IPS-20b (cell line): ENCODE measurements around the gene DDX10.

ENCODE experiments used
- H3K27ac ChIP-seq: one replicate; pipeline ENCODE4 v1.5.1; 2013; ENCODE audit warnings: low read length
- H3K27me3 ChIP-seq: 2 replicates; pipeline ENCODE4 v1.6.1; 2013; ENCODE audit warnings: mild to moderate bottlenecking, low read length, inconsistent platforms; ENCODE audit not compliant: insufficient read depth
- H3K36me3 ChIP-seq: 2 replicates; pipeline ENCODE4 v1.6.1; 2013; ENCODE audit warnings: low read depth, mild to moderate bottlenecking, inconsistent platforms, low read length, moderate library complexity; ENCODE audit not compliant: insufficient read depth
- H3K4me1 ChIP-seq: 2 replicates; pipeline ENCODE4 v1.6.1; 2013; ENCODE audit warnings: mild to moderate bottlenecking, control low read depth, inconsistent platforms, low read length, moderate library complexity; ENCODE audit not compliant: insufficient read depth
- H3K4me3 ChIP-seq: 2 replicates; pipeline ENCODE4 v1.5.1; 2013; ENCODE audit warnings: mild to moderate bottlenecking, low read length, inconsistent platforms
- H3K9ac ChIP-seq: 2 replicates; pipeline ENCODE4 v1.6.1; 2013; ENCODE audit warnings: low read depth, mild to moderate bottlenecking, inconsistent platforms, low read length, moderate library complexity
- H3K9me3 ChIP-seq: 2 replicates; pipeline ENCODE4 v1.6.1; 2013; ENCODE audit warnings: mild to moderate bottlenecking, low read depth, low read length, inconsistent platforms; ENCODE audit not compliant: insufficient read depth

Gene DDX10

DNA sequence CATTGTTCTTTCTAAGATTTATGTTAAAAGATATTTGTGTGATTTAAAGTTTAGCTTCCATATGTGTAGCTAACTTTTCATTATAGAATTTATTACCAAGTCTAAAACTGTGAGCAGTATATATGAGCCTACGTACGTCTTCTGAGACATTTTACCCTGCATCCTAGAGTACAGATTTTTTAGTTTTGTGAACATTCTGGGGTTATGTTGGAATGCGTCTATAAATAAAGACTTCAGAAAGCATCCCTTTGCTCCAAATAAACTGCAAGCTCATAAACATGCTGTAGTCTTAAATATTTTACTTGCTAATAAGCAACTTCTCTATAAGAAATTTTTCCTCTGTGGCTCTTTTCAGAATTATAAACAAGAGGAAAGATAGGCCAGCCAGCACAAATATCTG, 236.5 kb downstream of the DDX10 start:
- Histone ChIP-seq H3K4me3 (no peak overlapping the region), H3K36me3 (no peaks in the 10 kb centered on the region), H3K9me3 (no peaks in the 10 kb centered on the region), H3K9ac (no peak overlapping the region), H3K4me1 (peaks cover 5% of the 10 kb centered on the region; the same call in 1 of the 2 replicates), H3K27me3 (no peaks in the 10 kb centered on the region), H3K27ac (no peak overlapping the region)

GRCh38 chr11:108902027-108902469, 237.2 kb downstream of the DDX10 start:
- Histone ChIP-seq H3K27ac (no peak overlapping the region), H3K9ac (no peak overlapping the region), H3K36me3 (no peaks in the 10 kb centered on the region), H3K27me3 (no peaks in the 10 kb centered on the region), H3K9me3 (no peaks in the 10 kb centered on the region), H3K4me3 (no peak overlapping the region), H3K4me1 (peaks cover 8% of the 10 kb centered on the region; the same call in 1 of the 2 replicates)

DNA sequence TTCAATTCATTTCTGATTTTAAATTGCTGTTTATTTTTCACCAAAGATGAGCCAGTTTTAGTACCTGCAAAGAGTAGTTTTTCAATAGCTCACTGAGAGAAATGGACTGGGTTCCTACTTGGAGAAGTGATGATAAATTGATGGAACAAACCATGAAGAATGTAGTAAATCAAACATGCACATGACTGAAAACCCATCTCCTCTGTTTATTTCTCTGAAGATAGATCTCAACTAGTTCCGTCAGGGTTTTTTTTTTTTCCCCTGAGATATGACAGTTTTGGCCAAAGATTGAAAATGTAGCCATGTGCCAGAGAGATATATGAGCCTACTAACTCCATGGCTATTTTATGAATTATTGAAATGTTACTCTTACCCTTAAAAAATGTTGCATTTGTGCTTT, 239.6 kb downstream of the DDX10 start:
- Histone ChIP-seq H3K4me1 (peaks cover 6% of the 10 kb centered on the region; the same call in 1 of the 2 replicates), H3K27me3 (no peaks in the 10 kb centered on the region), H3K9me3 (no peaks in the 10 kb centered on the region), H3K4me3 (no peak overlapping the region), H3K36me3 (no peaks in the 10 kb centered on the region), H3K27ac (no peak overlapping the region), H3K9ac (no peak overlapping the region)

GRCh38 chr11:108906329-108906728, 241.5 kb downstream of the DDX10 start:
- Histone ChIP-seq H3K36me3 (no peaks in the 10 kb centered on the region), H3K4me3 (no peak overlapping the region), H3K27ac (no peak overlapping the region), H3K9ac (no peak overlapping the region), H3K9me3 (no peaks in the 10 kb centered on the region), H3K4me1 (peaks cover 6% of the 10 kb centered on the region; the same call in 1 of the 2 replicates), H3K27me3 (no peaks in the 10 kb centered on the region)

DNA sequence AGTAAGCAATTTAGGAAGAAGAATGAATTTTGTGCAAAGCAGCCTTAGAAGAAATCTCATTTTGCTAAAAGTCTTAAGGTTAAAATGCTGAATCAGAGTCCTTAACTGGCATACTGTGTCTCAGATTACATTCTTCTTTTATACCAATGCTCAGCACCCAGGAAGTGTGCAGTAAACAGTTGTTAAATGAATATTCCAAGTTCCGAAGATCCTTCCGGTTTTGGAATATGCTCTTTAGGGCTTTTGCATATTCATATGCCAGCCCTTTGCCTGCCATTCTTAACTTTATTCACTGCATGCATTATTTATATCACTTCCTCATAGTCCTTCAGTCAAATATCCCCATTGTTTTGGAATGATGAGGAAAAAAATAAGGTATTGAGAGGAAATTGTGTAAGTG, 242.0 kb downstream of the DDX10 start:
- H3K9ac ChIP-seq = no peak overlapping the region
- H3K27me3 ChIP-seq = no peaks in the 10 kb centered on the region
- H3K4me3 ChIP-seq = no peak overlapping the region
- no peaks in the 10 kb centered on the region for H3K36me3 ChIP-seq
- no peaks in the 10 kb centered on the region for H3K9me3 ChIP-seq
- no peak overlapping the region for H3K27ac ChIP-seq
- H3K4me1 ChIP-seq = peaks cover 6% of the 10 kb centered on the region; the same call in 1 of the 2 replicates

DNA sequence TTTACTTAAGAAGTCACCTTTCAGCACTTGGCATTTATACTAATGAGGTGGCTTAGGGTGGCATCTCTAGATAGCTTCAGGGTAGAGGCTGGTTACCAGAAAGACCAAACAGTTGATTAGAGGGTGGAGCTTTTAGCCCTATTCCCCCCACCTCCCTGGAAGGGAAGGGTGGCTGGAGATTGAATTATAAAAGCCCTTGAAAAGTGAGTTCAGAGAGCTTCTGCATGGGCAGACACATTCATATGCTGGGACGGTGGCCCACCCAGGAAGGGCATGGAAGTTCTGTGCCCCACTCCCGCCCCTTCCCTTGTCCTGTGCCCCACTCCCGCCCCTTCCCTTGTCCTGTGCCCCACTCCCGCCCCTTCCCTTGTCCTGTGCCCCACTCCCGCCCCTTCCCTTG, 244.2 kb downstream of the DDX10 start:
- no peak overlapping the region for H3K27ac ChIP-seq
- H3K27me3 ChIP-seq = no peaks in the 10 kb centered on the region
- H3K9me3 ChIP-seq = no peaks in the 10 kb centered on the region
- H3K4me1 ChIP-seq = peaks cover 6% of the 10 kb centered on the region
- no peaks in the 10 kb centered on the region for H3K36me3 ChIP-seq
- H3K9ac ChIP-seq = no peak overlapping the region
- H3K4me3 ChIP-seq = no peak overlapping the region

DNA sequence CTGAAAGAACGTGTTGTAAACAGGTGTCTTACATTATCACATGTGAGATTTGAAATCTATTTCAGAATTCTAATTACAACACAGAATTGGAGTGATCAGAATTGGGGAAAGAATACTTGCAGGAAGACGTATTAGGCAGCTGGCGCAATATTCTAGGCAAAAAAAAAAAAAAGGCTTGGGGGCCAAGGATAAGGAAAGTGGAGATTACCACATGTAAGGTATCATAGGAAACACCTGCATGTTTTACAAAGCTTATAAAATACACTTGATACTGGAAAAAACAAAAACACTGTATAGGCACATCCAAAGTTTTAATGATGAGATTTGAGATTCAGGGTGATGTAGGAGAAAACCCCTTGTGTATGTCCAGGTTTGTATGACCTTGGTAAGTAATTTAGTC, 245.1 kb downstream of the DDX10 start:
- Histone ChIP-seq H3K27ac (no peak overlapping the region), H3K9me3 (no peaks in the 10 kb centered on the region), H3K4me3 (no peak overlapping the region), H3K9ac (no peak overlapping the region), H3K4me1 (peaks cover 6% of the 10 kb centered on the region), H3K27me3 (no peaks in the 10 kb centered on the region), H3K36me3 (no peaks in the 10 kb centered on the region)

GRCh38 chr11:108912581-108912980, 247.7 kb downstream of the DDX10 start:
- no peak overlapping the region for H3K27ac ChIP-seq
- no peaks in the 10 kb centered on the region; the same call in 1 of the 2 replicates for H3K4me1 ChIP-seq
- H3K9ac ChIP-seq = no peak overlapping the region
- H3K9me3 ChIP-seq = no peaks in the 10 kb centered on the region
- no peaks in the 10 kb centered on the region for H3K27me3 ChIP-seq
- H3K4me3 ChIP-seq = no peak overlapping the region
- H3K36me3 ChIP-seq = no peaks in the 10 kb centered on the region

DNA sequence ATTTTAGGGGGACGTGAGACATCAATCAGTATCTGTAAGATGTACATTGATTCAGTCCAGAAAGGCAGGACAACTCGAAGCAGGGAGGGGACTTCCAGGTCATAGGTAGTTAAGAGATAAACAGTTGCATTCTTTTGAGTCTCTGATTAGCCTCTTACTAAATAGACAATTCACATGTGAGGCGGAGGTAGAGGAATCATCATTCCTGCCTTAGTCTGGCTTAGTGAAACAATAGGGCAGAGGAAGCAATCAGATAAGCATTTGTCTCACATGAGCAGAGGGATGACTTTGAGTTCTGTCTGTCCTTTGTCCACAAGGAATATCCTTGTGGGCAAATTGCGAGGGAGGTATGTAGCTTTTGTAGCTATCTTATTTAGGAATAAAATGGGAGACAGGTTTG, 248.3 kb downstream of the DDX10 start:
- Histone ChIP-seq H3K27me3 (no peaks in the 10 kb centered on the region), H3K9ac (no peak overlapping the region), H3K4me1 (no peaks in the 10 kb centered on the region; the same call in 1 of the 2 replicates), H3K4me3 (no peak overlapping the region), H3K27ac (no peak overlapping the region), H3K9me3 (no peaks in the 10 kb centered on the region), H3K36me3 (no peaks in the 10 kb centered on the region)

DNA sequence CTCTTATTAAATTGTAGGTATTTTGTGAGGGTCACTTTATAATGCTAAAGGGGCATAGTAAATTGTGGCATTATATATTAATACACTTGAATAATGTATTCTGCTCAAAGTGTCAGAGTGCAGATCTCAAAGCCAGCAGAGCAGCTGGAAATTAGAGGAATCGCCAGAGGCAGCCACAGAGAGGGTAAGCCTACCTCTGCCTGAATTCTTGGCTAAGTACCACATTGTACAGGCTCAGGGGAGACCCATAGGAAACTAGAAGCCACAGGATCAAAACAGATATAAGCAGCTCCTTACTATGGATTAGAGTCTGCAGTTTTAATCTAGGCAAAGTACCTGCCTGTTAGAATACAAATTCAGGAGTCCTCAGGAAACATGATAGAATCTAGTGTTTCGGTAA, 249.3 kb downstream of the DDX10 start:
- H3K4me1 ChIP-seq = no peaks in the 10 kb centered on the region; the same call in 1 of the 2 replicates
- no peak overlapping the region for H3K27ac ChIP-seq
- no peaks in the 10 kb centered on the region for H3K27me3 ChIP-seq
- H3K36me3 ChIP-seq = no peaks in the 10 kb centered on the region
- H3K9ac ChIP-seq = no peak overlapping the region
- no peaks in the 10 kb centered on the region for H3K9me3 ChIP-seq
- H3K4me3 ChIP-seq = no peak overlapping the region

GRCh38 chr11:108914981-108915380, 250.1 kb downstream of the DDX10 start:
- no peak overlapping the region for H3K9ac ChIP-seq
- no peaks in the 10 kb centered on the region; the same call in 1 of the 2 replicates for H3K4me1 ChIP-seq
- no peaks in the 10 kb centered on the region for H3K27me3 ChIP-seq
- no peak overlapping the region for H3K4me3 ChIP-seq
- H3K36me3 ChIP-seq = no peaks in the 10 kb centered on the region
- H3K27ac ChIP-seq = no peak overlapping the region
- H3K9me3 ChIP-seq = no peaks in the 10 kb centered on the region

DNA sequence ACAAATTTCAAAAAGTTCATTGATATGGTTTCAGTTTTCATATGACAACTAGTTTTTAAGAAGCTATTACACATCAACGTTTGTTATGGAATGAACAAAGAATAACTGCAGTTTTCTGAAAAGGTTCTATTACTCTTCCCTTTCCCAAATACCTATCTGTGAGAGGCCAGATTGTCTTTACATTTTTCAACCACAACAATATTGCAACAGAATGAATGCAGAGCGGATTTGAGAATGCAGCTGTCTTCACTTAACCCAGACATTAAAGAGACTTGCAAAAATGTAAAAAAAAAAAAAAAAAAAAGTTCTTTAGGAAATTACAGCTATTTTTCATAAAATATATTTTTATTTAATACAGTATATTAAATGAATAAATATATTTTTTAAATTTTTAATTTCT, 250.8 kb downstream of the DDX10 start:
- Histone ChIP-seq H3K9ac (no peak overlapping the region), H3K27ac (no peak overlapping the region), H3K9me3 (no peaks in the 10 kb centered on the region), H3K36me3 (no peaks in the 10 kb centered on the region), H3K4me1 (no peaks in the 10 kb centered on the region; the same call in 1 of the 2 replicates), H3K4me3 (no peak overlapping the region), H3K27me3 (no peaks in the 10 kb centered on the region)
